HG02623 (cell line): ENCODE results near the gene GNPTG.

Source experiments
- ATAC-seq: cut with Tn5 transposase; IDR thresholded peaks from one replicate; pipeline ENCODE4 v1.9.1; 2021; ENCODE audit warnings: moderate library complexity; ENCODE audit not compliant: unreplicated experiment

GNPTG gene

GRCh38 chr16:1346422-1347285 is 5.1 kb upstream of the GNPTG start:
- no peak for ATAC-seq

DNA sequence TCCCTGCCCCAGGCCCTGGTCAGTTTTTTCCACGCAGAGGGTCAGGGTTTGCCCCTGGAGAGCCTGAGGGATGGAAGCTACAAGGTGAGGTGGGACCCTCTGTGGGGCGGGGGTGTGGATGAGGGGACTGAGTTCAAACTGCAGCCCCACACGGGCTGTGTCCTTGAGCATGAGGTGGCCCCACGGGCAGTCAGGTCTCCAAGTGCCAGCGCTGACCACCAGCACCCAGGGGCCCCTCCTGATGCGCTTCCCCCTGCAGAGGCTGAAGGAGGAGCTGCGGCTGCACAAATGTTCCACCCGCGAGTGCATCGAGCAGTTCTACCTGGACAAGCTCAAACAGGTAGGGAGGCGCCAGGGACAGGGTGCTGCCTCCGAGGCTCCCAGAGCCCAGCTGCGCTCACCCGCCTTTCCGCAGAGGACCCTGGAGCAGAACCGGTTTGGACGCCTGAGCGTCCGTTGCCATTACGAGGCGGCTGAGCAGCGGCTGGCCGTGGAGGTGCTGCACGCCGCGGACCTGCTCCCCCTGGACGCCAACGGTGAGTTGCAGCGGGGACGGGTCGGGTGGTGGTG is 4.4 kb upstream of the GNPTG start:
- ATAC-seq, result no peak

- ATAC-seq, result no peak
Measured at GRCh38 chr16:1347962-1348361, 3.8 kb upstream of the GNPTG start.

- no peak for ATAC-seq
Measured at GRCh38 chr16:1348441-1348840, 3.3 kb upstream of the GNPTG start.

GRCh38 chr16:1348926-1349325 is 2.8 kb upstream of the GNPTG start:
- ATAC-seq, result no peak

DNA sequence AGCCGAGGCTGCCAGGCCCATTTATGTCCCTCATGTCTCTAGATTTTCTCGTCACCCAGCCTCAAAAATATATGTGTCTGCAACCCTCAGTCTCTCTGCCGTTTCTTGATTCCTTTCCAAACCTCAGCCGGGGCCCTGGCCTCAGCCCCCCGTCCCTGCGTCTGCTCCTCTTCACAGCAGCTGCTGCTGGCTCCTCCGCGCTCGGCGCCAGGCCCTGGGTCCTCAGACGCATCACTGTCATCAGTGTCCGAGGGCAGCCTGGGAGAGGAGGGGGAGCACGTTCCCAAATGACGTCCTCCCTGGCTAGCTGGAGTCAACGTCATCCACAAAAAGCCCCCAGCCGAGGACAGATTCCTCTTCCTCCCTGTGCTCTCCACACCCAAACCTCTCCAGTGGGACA is 2.4 kb upstream of the GNPTG start:
- ATAC-seq, result no peak

GRCh38 chr16:1349951-1350350 is 1.8 kb upstream of the GNPTG start:
- ATAC-seq, result no peak

DNA sequence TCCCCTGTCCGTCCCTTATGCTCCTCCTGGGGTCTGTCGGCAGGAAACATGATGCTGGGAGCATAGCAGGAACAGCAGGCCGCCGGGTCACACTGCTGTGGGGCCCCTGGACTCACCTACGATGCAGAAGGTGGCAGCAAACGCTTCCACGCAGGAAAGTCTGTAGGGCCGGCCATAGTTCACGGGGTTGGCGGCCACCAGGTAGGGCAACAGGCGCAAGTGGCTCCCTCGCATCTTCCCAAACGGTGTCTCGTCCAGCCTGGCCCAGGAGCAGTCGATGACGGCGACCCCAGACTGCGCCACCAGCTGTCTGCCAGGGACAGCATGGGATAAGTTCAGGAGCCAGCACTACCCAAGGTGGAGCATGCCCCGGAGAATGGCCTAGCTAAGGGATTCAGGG is 1.0 kb upstream of the GNPTG start:
- ATAC-seq, result no peak

- no peak for ATAC-seq
Measured at GRCh38 chr16:1351215-1351581, 533 bp upstream of the GNPTG start.

GRCh38 chr16:1354815-1355540 is 3.2 kb downstream of the GNPTG start:
- no peak for ATAC-seq

GRCh38 chr16:1355591-1355990 is 3.9 kb downstream of the GNPTG start:
- ATAC-seq, result no peak

DNA sequence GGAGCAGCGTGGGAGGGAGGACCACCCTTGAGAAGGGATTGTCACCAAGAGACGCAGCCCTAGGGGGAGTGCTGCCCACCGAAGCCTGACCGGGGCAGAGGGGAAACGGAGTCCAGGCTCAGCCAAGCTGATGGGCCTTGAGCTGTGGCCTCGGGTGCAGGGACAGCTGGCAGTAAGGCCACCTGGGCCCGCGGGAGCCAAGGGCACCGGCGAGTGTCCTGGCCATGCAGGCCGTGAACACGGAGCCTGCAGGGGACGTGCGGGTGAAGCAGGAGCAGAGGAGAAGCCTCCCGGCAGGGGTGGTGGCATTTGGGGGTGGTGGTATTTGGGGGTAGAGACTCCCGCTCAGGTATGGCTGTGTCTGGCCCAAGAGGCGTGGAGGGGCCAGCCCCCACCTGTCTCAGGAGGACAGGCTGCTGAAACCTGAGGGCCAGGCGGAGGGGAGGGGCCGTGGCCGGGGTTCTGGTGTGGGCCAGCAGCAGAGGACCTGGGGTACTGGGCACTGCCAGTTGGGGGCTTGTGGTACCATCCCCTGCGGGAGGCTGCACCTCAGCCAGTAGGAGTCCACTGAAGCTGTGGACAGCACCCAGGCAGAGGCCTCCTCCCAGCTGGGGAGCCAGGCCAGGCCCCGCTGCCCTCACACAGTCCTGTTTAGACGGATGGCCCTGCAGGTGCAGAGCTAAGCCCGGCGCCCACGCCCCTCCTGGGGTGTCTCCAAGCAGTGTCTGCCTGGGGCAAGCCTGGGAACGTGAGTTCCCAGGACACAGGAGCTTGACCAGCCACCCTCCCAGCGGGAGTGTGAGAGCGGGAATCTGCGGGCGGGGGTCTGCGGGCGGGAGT is 4.5 kb downstream of the GNPTG start:
- ATAC-seq, result no peak

- ATAC-seq, result no peak
Measured at GRCh38 chr16:1357906-1358566, 6.3 kb downstream of the GNPTG start.

- no peak for ATAC-seq
Measured at GRCh38 chr16:1361685-1362360, 10.1 kb downstream of the GNPTG start.

DNA sequence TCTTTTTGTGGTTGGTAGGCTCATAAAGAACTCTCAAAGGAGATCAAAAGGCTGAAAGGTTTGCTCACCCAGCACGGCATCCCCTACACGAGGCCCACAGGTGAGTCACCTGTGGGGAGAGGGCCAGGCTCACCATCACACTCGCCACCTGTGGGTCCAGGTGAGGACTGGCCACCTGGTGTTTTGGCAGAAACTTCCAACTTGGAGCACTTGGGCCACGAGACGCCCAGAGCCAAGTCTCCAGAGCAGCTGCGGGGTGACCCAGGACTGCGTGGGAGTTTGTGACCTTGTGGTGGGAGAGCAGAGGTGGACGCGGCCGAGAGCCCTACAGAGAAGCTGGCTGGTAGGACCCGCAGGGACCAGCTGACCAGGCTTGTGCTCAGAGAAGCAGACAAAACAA is 11.1 kb downstream of the GNPTG start:
- ATAC-seq, result no peak

DNA sequence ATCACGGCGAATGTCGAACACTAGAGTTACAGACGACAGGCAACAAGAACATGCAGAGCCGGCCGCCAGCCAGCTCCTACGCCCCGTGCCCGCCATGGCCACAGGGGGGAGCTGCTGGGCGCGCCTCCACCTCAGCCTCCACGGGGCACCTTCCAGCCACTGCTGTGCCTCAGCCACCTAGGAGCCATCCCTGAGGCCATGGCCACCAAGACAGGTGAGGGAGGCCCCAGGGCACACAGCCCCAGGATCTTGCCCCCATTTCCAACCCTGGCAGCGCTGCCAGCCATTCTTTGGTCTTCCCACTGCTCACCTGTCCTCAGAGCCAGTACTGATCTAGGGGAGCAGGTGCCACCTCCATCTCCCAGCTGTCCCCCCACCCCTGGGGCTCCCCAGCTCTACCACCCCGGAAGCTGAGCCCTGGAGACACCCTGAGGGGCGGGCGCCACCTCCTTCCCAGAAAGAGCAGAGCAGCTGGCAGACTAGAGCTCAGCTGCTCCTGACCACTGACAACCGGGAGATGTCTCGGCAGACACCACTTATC is 11.8 kb downstream of the GNPTG start:
- no peak for ATAC-seq

GRCh38 chr16:1364510-1364909 is 12.8 kb downstream of the GNPTG start:
- ATAC-seq, result no peak

DNA sequence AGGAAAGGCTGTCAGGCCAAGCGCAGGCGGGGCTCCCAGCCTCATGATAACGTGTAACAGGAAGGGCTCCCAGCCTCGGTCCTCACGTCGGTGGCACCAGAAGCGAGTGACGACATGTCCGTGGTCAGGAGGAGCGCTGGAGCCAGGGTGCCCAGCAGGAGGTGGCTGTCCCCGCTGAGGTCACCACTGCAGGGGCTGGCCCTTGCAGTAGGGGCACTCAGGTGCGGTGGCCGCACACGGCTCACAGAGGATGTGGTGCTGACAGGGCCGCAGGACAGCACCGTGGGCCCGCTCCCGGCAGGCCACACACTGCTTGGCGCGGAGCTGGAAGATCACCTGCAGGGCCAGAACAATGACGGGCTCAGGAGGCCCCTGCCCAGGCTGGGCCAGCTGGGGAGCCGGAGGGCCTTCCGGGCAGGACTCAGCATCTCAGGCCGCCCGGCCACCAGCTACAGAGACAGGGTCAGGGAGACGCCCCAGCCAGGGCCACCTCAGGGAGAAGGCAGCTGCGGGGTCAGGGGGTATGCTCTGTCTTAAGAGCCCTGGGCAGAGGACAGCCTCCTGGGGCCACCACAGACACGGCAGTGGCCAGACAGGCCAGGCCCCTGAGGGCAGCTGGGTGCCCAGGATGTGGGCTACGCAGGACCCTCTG is 14.5 kb downstream of the GNPTG start:
- ATAC-seq, result no peak

DNA sequence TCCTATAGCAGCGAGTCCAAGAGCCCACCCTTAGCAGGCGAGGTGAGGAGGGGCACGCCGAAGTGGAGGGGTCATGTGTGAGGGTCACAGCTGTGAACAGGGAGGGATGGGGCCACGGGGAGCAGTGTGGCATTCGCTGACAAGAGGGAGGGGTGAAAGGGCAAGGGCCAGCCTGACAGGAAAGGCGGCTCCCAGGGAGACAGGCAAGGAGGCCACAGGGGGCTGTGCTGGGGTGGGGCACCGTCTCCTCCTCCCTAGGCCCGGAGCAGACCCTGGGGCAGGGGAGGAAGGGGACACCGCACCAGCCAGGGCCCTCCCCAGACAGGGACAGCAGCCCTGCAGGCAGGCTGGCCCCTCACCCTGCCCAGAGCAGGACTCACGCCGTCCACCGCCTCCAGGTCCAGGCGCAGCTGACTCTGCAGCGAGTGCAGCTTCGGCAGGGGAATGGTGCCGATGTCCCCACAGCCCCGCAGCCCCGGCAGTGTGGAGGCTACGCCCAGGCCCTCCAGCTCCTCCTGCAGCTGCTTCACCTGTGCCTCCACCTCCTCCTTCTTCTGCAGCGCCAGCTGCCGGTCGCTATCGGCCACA is 15.1 kb downstream of the GNPTG start:
- ATAC-seq, result no peak
